PFSK-1 (cell line): ENCODE data around the gene TENT5C.

ENCODE experiments used
- POLR2AphosphoS5 ChIP-seq: IDR thresholded peaks from 2 replicates; pipeline ENCODE4 v1.6.1; 2012; ENCODE audit warnings: low read depth, mild to moderate bottlenecking, control low read depth, low read length, moderate library complexity
- SIN3A ChIP-seq: IDR thresholded peaks from 2 replicates; pipeline ENCODE4 v1.6.1; 2012; ENCODE audit warnings: mild to moderate bottlenecking, low read length, moderate library complexity, borderline replicate concordance; ENCODE audit not compliant: insufficient read depth
- TAF1 ChIP-seq: IDR thresholded peaks from 2 replicates; pipeline ENCODE4 v1.6.1; 2012; ENCODE audit warnings: low read length, control low read depth, borderline replicate concordance; ENCODE audit not compliant: insufficient read depth
- TF ChIP-seq, protein P1 (sequence below), 2 experiments: IDR thresholded peaks; 2 replicates each; pipeline versions ENCODE4 v1.6.1 to v1.8.0; 2011 to 2012; ENCODE audit warnings: low read depth in 2 of 2, low read length in 2 of 2, control low read depth in 1 of 2, inconsistent platforms in 1 of 2, mild to moderate bottlenecking in 1 of 2, moderate library complexity in 1 of 2; ENCODE audit not compliant: insufficient read depth in 1 of 2

DNA sequence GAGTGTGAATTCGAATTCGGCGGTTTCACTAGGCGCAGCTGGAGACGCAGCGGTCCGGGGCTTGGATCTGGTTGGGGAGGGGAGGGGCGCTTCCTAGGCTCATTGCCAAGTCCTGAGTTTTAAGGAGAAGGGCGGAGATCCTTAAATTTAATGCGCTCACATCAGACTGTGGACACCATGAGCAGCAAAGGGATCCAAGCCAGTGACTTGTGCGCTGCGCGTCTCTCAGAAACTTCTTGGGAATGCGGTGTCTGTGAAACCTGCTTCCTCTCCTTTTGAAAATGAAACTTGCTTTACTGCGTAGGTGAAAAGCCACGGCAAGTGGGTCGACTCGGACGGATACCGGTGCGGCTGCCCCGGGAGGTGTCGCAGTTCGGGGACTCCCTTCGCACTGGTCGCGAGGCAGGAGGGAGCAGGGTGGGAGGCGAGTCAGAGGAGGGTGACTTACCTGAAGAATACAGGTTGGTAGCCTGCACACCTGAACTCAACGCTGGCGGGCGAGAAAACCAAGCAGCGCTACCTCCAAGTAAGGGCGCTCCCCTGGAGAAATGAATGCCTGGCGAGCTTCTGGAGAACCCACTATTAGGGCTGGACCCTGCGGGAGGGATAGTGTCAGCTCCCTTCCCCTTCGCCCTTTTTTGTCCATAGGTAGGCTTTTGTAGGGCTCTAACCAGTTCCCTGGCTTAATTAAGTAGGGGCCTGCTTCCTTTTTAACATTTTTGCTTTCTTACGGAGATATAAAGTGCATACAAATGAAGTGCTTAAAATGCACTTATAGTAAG, 992 bp downstream of the TENT5C start:
- TF ChIP-seq POLR2AphosphoS5 (no peak), SIN3A (no peak), TAF1 (no peak)
- TF ChIP-seq, protein P1, sequence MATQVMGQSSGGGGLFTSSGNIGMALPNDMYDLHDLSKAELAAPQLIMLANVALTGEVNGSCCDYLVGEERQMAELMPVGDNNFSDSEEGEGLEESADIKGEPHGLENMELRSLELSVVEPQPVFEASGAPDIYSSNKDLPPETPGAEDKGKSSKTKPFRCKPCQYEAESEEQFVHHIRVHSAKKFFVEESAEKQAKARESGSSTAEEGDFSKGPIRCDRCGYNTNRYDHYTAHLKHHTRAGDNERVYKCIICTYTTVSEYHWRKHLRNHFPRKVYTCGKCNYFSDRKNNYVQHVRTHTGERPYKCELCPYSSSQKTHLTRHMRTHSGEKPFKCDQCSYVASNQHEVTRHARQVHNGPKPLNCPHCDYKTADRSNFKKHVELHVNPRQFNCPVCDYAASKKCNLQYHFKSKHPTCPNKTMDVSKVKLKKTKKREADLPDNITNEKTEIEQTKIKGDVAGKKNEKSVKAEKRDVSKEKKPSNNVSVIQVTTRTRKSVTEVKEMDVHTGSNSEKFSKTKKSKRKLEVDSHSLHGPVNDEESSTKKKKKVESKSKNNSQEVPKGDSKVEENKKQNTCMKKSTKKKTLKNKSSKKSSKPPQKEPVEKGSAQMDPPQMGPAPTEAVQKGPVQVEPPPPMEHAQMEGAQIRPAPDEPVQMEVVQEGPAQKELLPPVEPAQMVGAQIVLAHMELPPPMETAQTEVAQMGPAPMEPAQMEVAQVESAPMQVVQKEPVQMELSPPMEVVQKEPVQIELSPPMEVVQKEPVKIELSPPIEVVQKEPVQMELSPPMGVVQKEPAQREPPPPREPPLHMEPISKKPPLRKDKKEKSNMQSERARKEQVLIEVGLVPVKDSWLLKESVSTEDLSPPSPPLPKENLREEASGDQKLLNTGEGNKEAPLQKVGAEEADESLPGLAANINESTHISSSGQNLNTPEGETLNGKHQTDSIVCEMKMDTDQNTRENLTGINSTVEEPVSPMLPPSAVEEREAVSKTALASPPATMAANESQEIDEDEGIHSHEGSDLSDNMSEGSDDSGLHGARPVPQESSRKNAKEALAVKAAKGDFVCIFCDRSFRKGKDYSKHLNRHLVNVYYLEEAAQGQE (IDR thresholded peaks at IDR 0.05; ENCODE audit: insufficient read depth in 1 of 2, low read depth in 2 of 2, low read length in 2 of 2) = no peak
